Loucy (cell line): ENCODE measurements around the gene SNX5.

Experiments
- H2AFZ ChIP-seq: fragments of 200-600 bp; sonication (generic); 2 replicates; pipeline ENCODE4 v1.6.0; 2016; ENCODE audit warnings: antibody characterized with exemption, mild to moderate bottlenecking, low read length, moderate library complexity
- H3F3A ChIP-seq: fragments of 200-600 bp; 2 replicates; pipeline ENCODE4 v1.6.0; 2016; ENCODE audit warnings: antibody characterized with exemption, low read depth, mild to moderate bottlenecking
- H3K27me3 ChIP-seq: fragments of 200-600 bp; sonication (generic); 2 replicates; pipeline ENCODE4 v1.6.1; 2014; ENCODE audit warnings: low read length, mild to moderate bottlenecking; ENCODE audit not compliant: insufficient read depth, poor library complexity, severe bottlenecking
- H3K36me3 ChIP-seq: fragments of 200-600 bp; sonication (generic); 2 replicates; pipeline ENCODE4 v1.6.1; 2016; ENCODE audit warnings: low read length; ENCODE audit not compliant: insufficient read depth
- H3K4me1 ChIP-seq: fragments of 200-600 bp; sonication (generic); 2 replicates; pipeline ENCODE4 v1.5.1; 2014; ENCODE audit warnings: low read length, mild to moderate bottlenecking; ENCODE audit not compliant: insufficient read depth, poor library complexity, severe bottlenecking
- H3K4me2 ChIP-seq: fragments of 200-600 bp; sonication (generic); 2 replicates; pipeline ENCODE4 v1.6.0; 2014; ENCODE audit warnings: antibody characterized with exemption, low read length, low read depth, mild to moderate bottlenecking; ENCODE audit not compliant: poor library complexity, severe bottlenecking
- H3K4me3 ChIP-seq: fragments of 200-600 bp; sonication (generic); 2 replicates; pipeline ENCODE4 v1.5.1; 2014; ENCODE audit warnings: low read length, mild to moderate bottlenecking, mixed read lengths; ENCODE audit not compliant: poor library complexity, severe bottlenecking
- H3K79me2 ChIP-seq: fragments of 200-600 bp; sonication (generic); 2 replicates; pipeline ENCODE4 v1.6.1; 2014; ENCODE audit warnings: low read length; ENCODE audit not compliant: insufficient read depth
- H3K9ac ChIP-seq: fragments of 200-600 bp; sonication (generic); 2 replicates; pipeline ENCODE4 v1.6.0; 2014; ENCODE audit warnings: mild to moderate bottlenecking, low read depth, low read length, moderate library complexity; ENCODE audit not compliant: poor library complexity, severe bottlenecking
- H3K9me2 ChIP-seq: fragments of 200-600 bp; sonication (generic); replicated peaks from 2 replicates; pipeline ENCODE4 v1.6.1; 2016; ENCODE audit warnings: low read depth, low read length, mixed read lengths
- H3K9me3 ChIP-seq: fragments of 200-600 bp; sonication (generic); 2 replicates; pipeline ENCODE4 v1.6.1; 2014; ENCODE audit warnings: mild to moderate bottlenecking, antibody characterized with exemption, low read length, low read depth; ENCODE audit not compliant: insufficient read depth
- H4K20me1 ChIP-seq: fragments of 200-600 bp; sonication (generic); 2 replicates; pipeline ENCODE4 v1.6.0; 2014; ENCODE audit warnings: antibody characterized with exemption, low read length, mild to moderate bottlenecking; ENCODE audit not compliant: insufficient read depth, poor library complexity, severe bottlenecking
- EZH2phosphoT487 ChIP-seq: fragments of 200-600 bp; IDR thresholded peaks from 2 replicates; pipeline ENCODE4 v1.6.1; 2018; ENCODE audit warnings: antibody characterized with exemption, mild to moderate bottlenecking, moderate library complexity, borderline replicate concordance
- TF ChIP-seq, protein P1 (sequence below): fragments of 200-600 bp; sonication (generic); conservative IDR thresholded peaks from 2 replicates; pipeline ENCODE4 v1.5.1; 2014; ENCODE audit warnings: mild to moderate bottlenecking, antibody characterized with exemption, low read length

SNX5 gene

DNA sequence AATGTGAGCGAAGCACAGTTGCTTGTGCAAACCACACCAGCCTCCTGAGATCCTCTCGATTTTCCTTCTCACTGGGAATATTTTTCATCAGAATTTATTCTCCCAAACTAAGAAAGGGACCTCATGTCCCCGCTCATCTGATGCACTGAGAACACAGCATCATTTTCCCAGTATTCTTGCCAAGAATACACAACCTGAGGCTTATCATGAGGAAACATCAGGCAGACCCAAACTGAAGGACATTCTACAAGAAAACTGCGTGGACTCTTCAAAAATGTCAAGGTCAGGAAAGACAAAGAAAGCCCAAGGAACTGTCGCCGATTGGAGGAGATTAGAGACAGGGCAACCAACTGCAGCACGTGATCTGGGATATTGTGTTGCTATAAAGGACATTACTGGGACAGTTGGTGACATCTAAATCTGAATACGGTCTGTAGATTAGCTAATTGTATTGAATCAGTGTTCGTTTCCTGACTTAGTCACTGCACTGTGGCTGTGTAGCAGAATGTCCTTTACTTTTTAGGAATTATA, 72.3 kb downstream of the SNX5 start:
- TF ChIP-seq, protein P1, sequence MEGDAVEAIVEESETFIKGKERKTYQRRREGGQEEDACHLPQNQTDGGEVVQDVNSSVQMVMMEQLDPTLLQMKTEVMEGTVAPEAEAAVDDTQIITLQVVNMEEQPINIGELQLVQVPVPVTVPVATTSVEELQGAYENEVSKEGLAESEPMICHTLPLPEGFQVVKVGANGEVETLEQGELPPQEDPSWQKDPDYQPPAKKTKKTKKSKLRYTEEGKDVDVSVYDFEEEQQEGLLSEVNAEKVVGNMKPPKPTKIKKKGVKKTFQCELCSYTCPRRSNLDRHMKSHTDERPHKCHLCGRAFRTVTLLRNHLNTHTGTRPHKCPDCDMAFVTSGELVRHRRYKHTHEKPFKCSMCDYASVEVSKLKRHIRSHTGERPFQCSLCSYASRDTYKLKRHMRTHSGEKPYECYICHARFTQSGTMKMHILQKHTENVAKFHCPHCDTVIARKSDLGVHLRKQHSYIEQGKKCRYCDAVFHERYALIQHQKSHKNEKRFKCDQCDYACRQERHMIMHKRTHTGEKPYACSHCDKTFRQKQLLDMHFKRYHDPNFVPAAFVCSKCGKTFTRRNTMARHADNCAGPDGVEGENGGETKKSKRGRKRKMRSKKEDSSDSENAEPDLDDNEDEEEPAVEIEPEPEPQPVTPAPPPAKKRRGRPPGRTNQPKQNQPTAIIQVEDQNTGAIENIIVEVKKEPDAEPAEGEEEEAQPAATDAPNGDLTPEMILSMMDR: no peak
- TF ChIP-seq EZH2phosphoT487: no peak
- H3K9ac ChIP-seq: no peak overlapping the region
- H3F3A ChIP-seq: no peaks in the 10 kb centered on the region
- H3K27me3 ChIP-seq: no peaks in the 10 kb centered on the region
- no peaks in the 10 kb centered on the region for H3K79me2 ChIP-seq
- no peak overlapping the region for H2AFZ ChIP-seq
- no peaks in the 10 kb centered on the region for H3K4me1 ChIP-seq
- H3K4me2 ChIP-seq: no peak overlapping the region
- no peaks in the 10 kb centered on the region for H4K20me1 ChIP-seq
- no peaks in the 10 kb centered on the region for H3K36me3 ChIP-seq
- H3K4me3 ChIP-seq: no peak overlapping the region
- no peaks in the 10 kb centered on the region for H3K9me2 ChIP-seq
- no peaks in the 10 kb centered on the region for H3K9me3 ChIP-seq

DNA sequence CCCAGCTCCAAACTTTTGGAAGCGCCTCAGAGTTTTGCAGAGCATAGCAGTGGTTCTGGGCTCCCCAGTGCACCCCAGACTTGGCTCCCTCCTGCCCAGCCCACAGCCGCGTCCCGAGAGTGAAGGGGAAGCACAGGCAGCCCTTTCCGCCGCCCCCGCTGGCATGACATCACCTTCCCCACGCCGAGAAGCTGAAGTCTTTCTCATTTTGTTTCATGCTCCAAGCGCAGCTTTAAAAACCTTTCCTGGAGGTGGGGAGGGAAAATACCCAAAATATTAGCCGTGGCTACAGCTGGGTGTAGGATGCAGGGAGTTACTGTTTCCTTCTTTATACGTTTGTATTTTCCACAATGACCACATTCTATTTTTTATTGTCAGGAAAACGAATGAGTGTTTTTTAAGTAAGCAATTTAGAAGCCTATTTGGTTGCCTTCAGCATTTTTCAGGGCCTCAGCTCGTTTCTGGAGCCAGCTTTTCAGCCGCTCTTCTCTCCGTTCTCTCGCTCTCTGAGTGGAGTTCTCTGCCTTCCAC, 72.9 kb downstream of the SNX5 start:
- H3K9me2 ChIP-seq: no peaks in the 10 kb centered on the region
- no peaks in the 10 kb centered on the region for H3K9me3 ChIP-seq
- no peak overlapping the region for H3K9ac ChIP-seq
- no peaks in the 10 kb centered on the region for H3K79me2 ChIP-seq
- H3K36me3 ChIP-seq: no peaks in the 10 kb centered on the region
- no peak for TF ChIP-seq EZH2phosphoT487
- TF ChIP-seq, protein P1: no peak
- H3F3A ChIP-seq: no peaks in the 10 kb centered on the region
- H3K4me2 ChIP-seq: no peak overlapping the region
- no peak overlapping the region for H3K4me3 ChIP-seq
- no peaks in the 10 kb centered on the region for H3K27me3 ChIP-seq
- no peaks in the 10 kb centered on the region for H3K4me1 ChIP-seq
- H4K20me1 ChIP-seq: no peaks in the 10 kb centered on the region
- H2AFZ ChIP-seq: no peak overlapping the region

DNA sequence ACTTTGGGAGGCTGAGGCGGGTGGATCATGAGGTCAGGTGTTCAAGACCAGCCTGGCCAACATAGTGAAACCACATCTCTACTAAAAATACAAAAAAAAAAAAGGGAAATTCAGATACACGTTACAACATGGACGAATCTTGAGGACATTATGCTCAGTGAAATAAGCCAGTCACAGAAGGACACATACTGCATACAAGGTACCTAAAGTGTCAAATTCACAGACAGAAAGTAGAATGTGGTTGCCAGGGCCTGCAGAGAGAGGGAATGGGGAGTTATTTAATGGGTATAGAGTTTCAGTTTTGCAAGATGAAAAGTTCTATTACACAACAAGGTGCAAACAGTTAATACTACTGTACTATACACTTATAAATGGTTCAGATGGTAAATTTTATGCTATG, 75.1 kb downstream of the SNX5 start:
- Histone ChIP-seq H3K9me2 (no peaks in the 10 kb centered on the region), H3K27me3 (no peaks in the 10 kb centered on the region), H3K36me3 (no peaks in the 10 kb centered on the region), H3F3A (no peaks in the 10 kb centered on the region), H3K4me1 (no peaks in the 10 kb centered on the region), H3K4me3 (no peak overlapping the region), H3K79me2 (no peaks in the 10 kb centered on the region), H2AFZ (no peak overlapping the region), H3K4me2 (no peak overlapping the region), H3K9ac (no peak overlapping the region), H4K20me1 (no peaks in the 10 kb centered on the region), H3K9me3 (no peaks in the 10 kb centered on the region; the same call in 1 of the 2 replicates)
- TF ChIP-seq EZH2phosphoT487: no peak
- TF ChIP-seq, protein P1: no peak
